Measurements from ENCODE around the gene SLC22A2. TPM values are rescaled to one million over a fixed set of nuclear protein-coding genes. Genes with fewer than 3 reads are reported as not detected.

SLC22A2 gene
- total and polyA plus RNA-seq, 9 of the 15 experiments (the other 6 are each of a cell fraction or from before 2014, with no cell fraction given): not detected

GRCh38 chr6:160194808-160195207, 63.8 kb downstream of the SLC22A2 start (continued):
- peak; percentile 93 for TF ChIP-seq ZNF324 (CRISPR knock-in tag; IDR thresholded peaks at IDR 0.05)

GRCh38 chr6:160192840-160193239, 65.8 kb downstream of the SLC22A2 start:
- BruUV-seq (replicated peaks): no TSS peak
- CTCF ChIA-PET (ENCODE audit: low intra/inter-chr PET ratio): no interaction called here
- H3K9me1 ChIP-seq (ENCODE audit: control insufficient read depth, insufficient read depth, low read length): no peaks in the 10 kb centered on the region
- no peaks in the 10 kb centered on the region for H3K27me3 ChIP-seq (ENCODE audit: control insufficient read depth in 2 of 2, insufficient read depth in 2 of 2, low read length in 2 of 2)
- no peak overlapping the region for H3K9ac ChIP-seq (ENCODE audit: insufficient read depth in 1 of 2, low read depth in 2 of 2, low read length in 2 of 2)
- DNase-seq (ENCODE audit: extremely low read depth in 1 of 4, low spot score in 3 of 4): no peak
- intact Hi-C loops (cut with micrococcal nuclease) (no loop called here), in situ Hi-C loops (cut with MboI) (no loop called here)
- H3K9me3 ChIP-seq (replicated peaks; ENCODE audit: control insufficient read depth, insufficient read depth, low read depth, low read length): no peaks in the 10 kb centered on the region
- H3K79me2 ChIP-seq (ENCODE audit: control insufficient read depth, insufficient read depth, low read length): no peaks in the 10 kb centered on the region
- no peaks in the 10 kb centered on the region for H3K4me1 ChIP-seq (replicated peaks in 1 of 2; ENCODE audit: control insufficient read depth in 2 of 2, insufficient read depth in 2 of 2, low read length in 2 of 2)
- no peak for ATAC-seq
- POLR2A ChIA-PET: interaction anchor here (0.6 kb wide), 1 partner anchor 589 kb away, joined by 3 read pairs; no protein-coding TSS in a partner anchor
- no peaks in the 10 kb centered on the region for H4K20me1 ChIP-seq (replicated peaks; ENCODE audit: control insufficient read depth, insufficient read depth, low read length)
- H3K4me2 ChIP-seq (ENCODE audit: insufficient read depth, low read length): no peak overlapping the region
- no peak overlapping the region for H3K4me3 ChIP-seq
- no peak for FAIRE-seq
- WGBS (ENCODE audit: insufficient coverage, low coverage, missing lambda C conversion rate): 0% methylated on average over 1 of the region's 1 CpG
- no peak for TF ChIP-seq SMARCA4 (IDR thresholded peaks at IDR 0.05)
- peak; percentile 64; the same call in 1 of the 2 replicates for TF ChIP-seq ZFP1 (CRISPR knock-in tag; IDR thresholded peaks at IDR 0.05)
- H3K27ac ChIP-seq (ENCODE audit: extremely low read depth, low read depth, low read length): no peak overlapping the region
- H2AFZ ChIP-seq (ENCODE audit: low read depth, low read length): no peak overlapping the region
- no peaks in the 10 kb centered on the region for H3K36me3 ChIP-seq (ENCODE audit: control insufficient read depth, insufficient read depth, low read length)

- in situ Hi-C loops (cut with MboI): no loop called here
- Histone ChIP-seq H3K79me2 (ENCODE audit: control insufficient read depth, insufficient read depth, low read length) (no peaks in the 10 kb centered on the region), H3K36me3 (ENCODE audit: control insufficient read depth, insufficient read depth, low read length) (no peaks in the 10 kb centered on the region), H3K4me1 (replicated peaks in 1 of 2; ENCODE audit: control insufficient read depth in 2 of 2, insufficient read depth in 2 of 2, low read length in 2 of 2) (no peaks in the 10 kb centered on the region), H3K27ac (ENCODE audit: extremely low read depth, low read depth, low read length) (no peak overlapping the region), H3K9me1 (ENCODE audit: control insufficient read depth, insufficient read depth, low read length) (no peaks in the 10 kb centered on the region), H2AFZ (ENCODE audit: low read depth, low read length) (no peak overlapping the region), H3K9me3 (replicated peaks; ENCODE audit: control insufficient read depth, insufficient read depth, low read depth, low read length) (no peaks in the 10 kb centered on the region), H3K4me2 (ENCODE audit: insufficient read depth, low read length) (no peak overlapping the region), H4K20me1 (replicated peaks; ENCODE audit: control insufficient read depth, insufficient read depth, low read length) (no peaks in the 10 kb centered on the region), H3K4me3 (no peak overlapping the region), H3K9ac (ENCODE audit: insufficient read depth in 1 of 2, low read depth in 2 of 2, low read length in 2 of 2) (no peak overlapping the region), H3K27me3 (ENCODE audit: control insufficient read depth in 2 of 2, insufficient read depth in 2 of 2, low read length in 2 of 2) (no peaks in the 10 kb centered on the region)
- ChIA-PET POLR2A (interaction anchor here (0.6 kb wide), 1 partner anchor 1122 kb away, joined by 3 read pairs; no protein-coding TSS in a partner anchor), CTCF (ENCODE audit: low intra/inter-chr PET ratio) (no interaction called here)
- ATAC-seq (no peak), DNase-seq (ENCODE audit: extremely low read depth in 1 of 4, low spot score in 3 of 4) (no peak), FAIRE-seq (no peak)
- no TSS peak for BruUV-seq (replicated peaks)
- intact Hi-C loops (cut with micrococcal nuclease): no loop called here
- no peak for TF ChIP-seq ZNF830 (CRISPR knock-in tag; IDR thresholded peaks at IDR 0.05)
- no peak for TF ChIP-seq KAT8 (IDR thresholded peaks at IDR 0.05; ENCODE audit: low read depth)
- no peak for TF ChIP-seq MAFK (IDR thresholded peaks at IDR 0.05; ENCODE audit: low read length)
- TF ChIP-seq NFXL1 (CRISPR knock-in tag; IDR thresholded peaks at IDR 0.05): no peak
- no peak for TF ChIP-seq LCOR (CRISPR knock-in tag; IDR thresholded peaks at IDR 0.05)
- no peak for TF ChIP-seq ZFPM2 (CRISPR knock-in tag; IDR thresholded peaks at IDR 0.05)
- TF ChIP-seq ZEB2 (IDR thresholded peaks at IDR 0.05): no peak
- no peak for TF ChIP-seq TBP (optimal IDR thresholded peaks at IDR 0.05; ENCODE audit: low read depth, low read length)
- TF ChIP-seq FOS (IDR thresholded peaks at IDR 0.05; ENCODE audit: extremely low read depth, insufficient read length): no peak
- no peak for TF ChIP-seq XRCC4 (IDR thresholded peaks at IDR 0.05; ENCODE audit: extremely low read depth, insufficient read depth, insufficient read length)
- no peak for TF ChIP-seq C11orf30 (IDR thresholded peaks at IDR 0.05; ENCODE audit: low read depth)
- TF ChIP-seq ZBTB8A (IDR thresholded peaks at IDR 0.05; ENCODE audit: partially characterized antibody): no peak
- TF ChIP-seq POLR2H (tag; IDR thresholded peaks at IDR 0.05; ENCODE audit: low read depth): no peak
- no peak for TF ChIP-seq SREBF2 (CRISPR knock-in tag; IDR thresholded peaks at IDR 0.05)
Measured at GRCh38 chr6:160190973-160191372, 67.6 kb downstream of the SLC22A2 start.

Measured in K562 (cell line).